ENCODE measurements around the gene PRIM2.
"Not testable (repeated sequence)": the region's sequence is repeated elsewhere in the genome, so short reads cannot be mapped to it uniquely, and the experiment has no call there.

The PRIM2 gene

DNA sequence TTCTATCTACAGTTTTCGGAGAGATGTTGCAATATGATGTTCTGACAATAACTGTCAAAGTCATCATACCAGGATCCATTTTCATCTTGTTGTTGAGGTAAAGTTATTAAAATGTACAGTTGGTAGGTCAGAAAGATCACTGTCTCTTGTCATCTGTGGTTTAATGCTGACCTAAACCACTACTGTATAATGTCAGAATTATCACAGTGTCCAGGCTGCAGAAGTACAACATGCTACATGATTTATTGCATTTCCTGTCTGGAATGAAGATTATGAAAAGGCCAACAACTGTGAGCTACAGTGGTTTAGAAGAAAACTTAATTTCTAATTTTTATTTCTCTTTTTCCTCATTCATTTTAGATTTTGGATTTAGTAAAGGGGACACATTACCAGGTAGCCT is 314.3 kb downstream of the PRIM2 start:
- H3K4me1 Mint-ChIP-seq, H3K27me3 Mint-ChIP-seq, H3K9me3 Mint-ChIP-seq, H3K4me3 Mint-ChIP-seq, H3K27ac Mint-ChIP-seq: not testable (repeated sequence)
- peaks cover 21% of the 10 kb centered on the region for H3K36me3 Mint-ChIP-seq

DNA sequence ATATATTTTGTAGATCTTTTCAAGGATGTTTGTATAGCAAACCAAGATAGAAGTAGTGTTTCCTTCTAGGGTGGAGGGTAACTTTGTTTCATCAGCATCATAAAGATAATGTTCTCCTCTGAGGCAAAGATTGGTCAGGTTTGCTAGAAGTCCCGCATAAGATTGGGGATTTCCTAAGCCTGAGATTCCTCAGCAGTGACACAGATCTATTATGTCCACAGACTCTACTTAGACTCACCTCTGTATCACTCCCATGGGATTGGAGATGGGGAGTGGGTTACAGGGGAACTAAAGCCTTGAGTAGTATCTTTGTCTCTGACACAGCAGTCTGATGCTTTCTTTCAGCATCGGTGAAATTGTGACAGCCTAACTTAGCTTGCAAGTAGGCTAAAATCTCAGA is 341.1 kb downstream of the PRIM2 start:
- not testable (repeated sequence) for H3K4me1 Mint-ChIP-seq, H3K9me3 Mint-ChIP-seq, H3K36me3 Mint-ChIP-seq, H3K4me3 Mint-ChIP-seq, H3K27me3 Mint-ChIP-seq, H3K27ac Mint-ChIP-seq

DNA sequence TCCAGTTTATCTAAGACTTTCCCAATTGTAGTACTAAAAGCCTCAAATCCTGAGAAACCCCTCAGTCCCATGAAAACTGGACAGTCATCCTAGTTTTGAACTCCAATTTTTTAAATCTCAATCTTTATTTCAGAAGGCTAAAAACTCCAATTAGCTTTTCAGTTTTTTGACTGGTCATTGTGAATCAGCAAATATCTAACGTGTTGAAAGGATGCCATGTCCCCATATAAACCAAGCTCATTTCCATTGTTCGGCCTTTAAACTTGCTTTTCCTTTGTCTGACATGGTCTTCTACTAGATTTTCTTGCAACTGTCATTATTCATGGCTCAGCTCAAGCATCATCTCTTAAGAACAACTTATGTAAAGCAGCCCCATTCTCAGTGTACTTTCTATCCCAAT is 342.4 kb downstream of the PRIM2 start:
- H3K27ac Mint-ChIP-seq, H3K27me3 Mint-ChIP-seq, H3K36me3 Mint-ChIP-seq, H3K9me3 Mint-ChIP-seq, H3K4me1 Mint-ChIP-seq, H3K4me3 Mint-ChIP-seq: not testable (repeated sequence)

DNA sequence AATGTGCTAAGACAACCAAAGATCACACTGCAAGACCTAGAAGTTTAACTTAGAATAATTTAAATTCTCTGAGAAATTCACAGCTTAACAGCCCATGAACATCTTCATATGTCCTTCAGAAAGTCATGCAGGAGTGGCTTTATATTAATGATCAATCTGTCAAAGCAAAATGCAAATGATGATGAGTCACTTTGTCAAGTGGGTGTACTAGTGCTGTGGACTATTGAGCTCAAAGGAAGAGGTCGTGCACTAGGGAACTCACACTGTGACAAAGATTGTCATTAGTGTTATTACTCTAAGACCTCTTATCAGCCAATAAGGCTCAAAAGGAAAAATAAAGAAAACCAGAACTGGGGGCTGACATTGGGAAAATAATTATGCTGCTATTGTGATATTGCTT is 343.5 kb downstream of the PRIM2 start:
- H3K36me3 Mint-ChIP-seq, H3K27me3 Mint-ChIP-seq, H3K4me1 Mint-ChIP-seq, H3K4me3 Mint-ChIP-seq, H3K9me3 Mint-ChIP-seq, H3K27ac Mint-ChIP-seq: not testable (repeated sequence)

DNA sequence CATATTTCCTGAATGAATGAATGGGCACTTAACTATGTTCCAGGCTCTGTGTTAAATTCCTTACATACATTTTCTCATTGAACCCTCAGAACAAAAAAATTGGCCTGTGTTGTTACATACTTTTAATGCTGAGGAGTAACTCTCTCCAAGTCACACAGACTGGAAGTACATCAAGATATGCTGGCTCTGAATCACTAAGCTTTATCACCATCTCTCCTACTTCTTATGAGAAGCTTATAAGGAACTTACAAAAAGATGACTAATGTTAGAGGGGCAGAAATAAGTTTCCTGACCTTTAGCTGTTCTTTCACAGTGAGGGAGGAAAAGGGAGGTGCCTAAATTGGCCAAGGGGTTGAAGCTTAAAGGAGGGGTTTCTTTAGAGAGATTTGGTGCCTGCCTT is 350.7 kb downstream of the PRIM2 start:
- not testable (repeated sequence) for H3K4me1 Mint-ChIP-seq, H3K9me3 Mint-ChIP-seq, H3K27ac Mint-ChIP-seq, H3K4me3 Mint-ChIP-seq, H3K36me3 Mint-ChIP-seq, H3K27me3 Mint-ChIP-seq

DNA sequence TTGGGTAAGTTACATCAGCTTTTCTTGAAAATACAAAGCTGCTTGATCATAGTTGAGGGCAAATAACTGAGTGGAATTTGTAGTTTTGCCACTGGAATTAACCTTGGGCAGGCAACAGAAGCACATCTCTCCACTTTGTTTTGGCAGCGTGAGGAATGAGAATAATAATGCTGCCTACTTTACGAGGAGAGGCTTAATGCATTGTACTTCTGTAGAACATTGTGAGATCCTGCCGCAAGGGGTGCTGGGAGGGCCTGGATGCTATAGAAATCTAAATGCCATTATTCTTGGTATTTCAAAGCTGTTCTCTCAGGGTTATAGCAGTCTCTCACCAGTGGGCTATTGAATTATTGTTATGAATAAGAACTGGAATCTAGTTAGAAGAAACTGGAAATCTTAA is 353.8 kb downstream of the PRIM2 start:
- H3K27me3 Mint-ChIP-seq, H3K9me3 Mint-ChIP-seq, H3K36me3 Mint-ChIP-seq, H3K27ac Mint-ChIP-seq, H3K4me1 Mint-ChIP-seq, H3K4me3 Mint-ChIP-seq: not testable (repeated sequence)

DNA sequence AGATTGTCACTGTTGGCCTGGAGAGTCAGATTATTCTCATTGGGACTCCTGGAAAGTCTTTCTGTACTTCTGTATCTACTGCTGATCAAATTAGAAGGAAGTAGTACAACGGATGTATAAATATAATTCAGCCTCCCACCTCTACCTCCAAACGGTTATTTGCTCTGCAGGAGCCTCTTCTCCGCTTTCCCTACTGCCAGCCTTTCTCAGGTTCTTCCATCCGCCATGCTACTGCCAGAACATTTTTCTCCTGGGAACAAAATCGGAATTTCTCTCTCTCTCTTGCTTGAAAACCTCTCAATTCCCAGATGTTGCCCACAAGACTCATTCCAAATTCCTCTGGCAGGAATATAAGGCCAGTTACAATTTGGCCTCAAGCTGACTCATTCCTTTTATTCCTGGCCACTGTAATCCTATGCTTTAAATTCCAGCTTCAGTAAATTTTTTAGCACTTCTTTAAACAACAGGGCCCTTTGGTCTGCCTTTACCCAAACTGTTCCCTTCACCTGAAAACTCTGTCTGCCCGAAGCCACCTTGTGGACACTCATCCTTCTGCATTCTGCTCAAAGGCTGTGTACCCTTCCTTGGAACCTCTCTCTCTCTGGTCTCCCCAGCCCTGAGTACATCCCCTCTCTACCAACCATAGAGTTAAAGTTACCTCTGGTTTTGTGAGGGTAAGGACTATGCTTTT is 354.7 kb downstream of the PRIM2 start:
- H3K27ac Mint-ChIP-seq, H3K9me3 Mint-ChIP-seq, H3K4me1 Mint-ChIP-seq, H3K4me3 Mint-ChIP-seq, H3K36me3 Mint-ChIP-seq, H3K27me3 Mint-ChIP-seq: not testable (repeated sequence)

DNA sequence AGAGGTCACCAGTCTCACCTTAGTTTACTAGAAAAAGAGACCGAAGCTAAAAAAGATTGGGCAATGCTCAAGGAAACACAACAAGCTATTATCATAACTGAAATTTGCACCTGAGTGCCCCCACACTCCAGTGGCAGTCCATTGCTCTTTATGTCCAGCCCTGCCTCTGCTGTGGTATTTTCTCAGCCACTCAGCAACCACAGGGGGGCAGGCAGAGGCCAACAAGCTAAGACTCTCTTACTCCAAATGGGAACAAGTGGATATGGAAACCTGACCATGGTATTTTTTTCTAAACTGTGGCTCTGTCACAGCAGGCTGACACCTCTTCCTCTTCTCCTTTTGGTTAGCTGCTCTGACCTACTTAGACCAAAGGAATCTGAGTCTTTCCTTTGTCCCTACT is 355.9 kb downstream of the PRIM2 start:
- H3K27ac Mint-ChIP-seq, H3K36me3 Mint-ChIP-seq, H3K27me3 Mint-ChIP-seq, H3K4me3 Mint-ChIP-seq, H3K9me3 Mint-ChIP-seq, H3K4me1 Mint-ChIP-seq: not testable (repeated sequence)

DNA sequence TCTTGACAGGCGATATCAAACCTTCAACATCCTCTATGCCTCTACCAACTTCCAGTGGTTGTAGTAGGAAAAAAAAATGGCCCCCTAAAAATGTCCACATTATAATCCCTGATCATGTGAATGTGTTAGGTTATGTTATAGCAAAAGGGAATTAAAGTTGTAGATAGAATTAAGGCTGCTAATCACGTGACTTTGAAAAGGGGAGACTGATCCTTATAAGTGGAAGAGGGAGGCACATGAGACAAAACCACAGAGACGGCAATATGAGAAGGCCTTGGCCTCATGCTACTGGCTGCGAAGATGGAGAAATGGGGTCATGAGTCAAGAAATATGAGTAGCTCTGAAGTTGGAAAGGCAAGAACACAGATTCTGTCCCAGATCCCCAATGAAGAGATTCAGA is 358.0 kb downstream of the PRIM2 start:
- not testable (repeated sequence) for H3K27me3 Mint-ChIP-seq, H3K27ac Mint-ChIP-seq, H3K4me1 Mint-ChIP-seq, H3K9me3 Mint-ChIP-seq, H3K4me3 Mint-ChIP-seq, H3K36me3 Mint-ChIP-seq

DNA sequence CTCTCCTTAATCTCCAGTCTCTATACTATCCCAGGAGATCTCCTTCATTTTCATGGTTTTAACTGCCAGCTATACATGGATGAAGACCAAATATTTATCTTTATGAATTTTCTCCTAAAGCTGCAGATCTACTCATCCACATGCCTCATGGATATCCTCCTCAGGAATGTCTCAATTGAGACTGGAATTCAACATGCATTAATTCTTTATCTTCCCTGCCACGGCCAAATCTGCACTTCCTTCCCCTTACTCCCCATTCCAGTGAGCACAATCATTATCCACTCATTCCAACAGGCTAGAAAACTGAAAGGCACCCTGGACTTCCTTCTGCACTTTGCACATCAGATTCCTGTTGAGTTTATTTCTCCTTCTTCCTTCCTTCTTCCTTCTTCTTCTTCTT is 379.0 kb downstream of the PRIM2 start:
- not testable (repeated sequence) for H3K27ac Mint-ChIP-seq, H3K4me3 Mint-ChIP-seq, H3K4me1 Mint-ChIP-seq, H3K36me3 Mint-ChIP-seq, H3K9me3 Mint-ChIP-seq
- peaks cover 13% of the 10 kb centered on the region for H3K27me3 Mint-ChIP-seq

Data from activated naive CD4-positive, alpha-beta T cell treated with anti-CD3 and anti-CD28 coated beads, Interleukin-2, amount 50 U/mL, for 24 hours (primary cell).